Activated CD4-positive, alpha-beta T cell treated with anti-CD3 and anti-CD28 coated beads for 36 hours (primary cell): ENCODE measurements around the gene LRRK1. TPM values are rescaled to one million over a fixed set of nuclear protein-coding genes. Genes with fewer than 3 reads are reported as not detected.
A peak's percentile ranks its signal among the peaks of the same experiment; 100 is the strongest.

Experiments
- ATAC-seq: fragments of 200-7000 bp; cut with Tn5 transposase; one replicate; pipeline ENCODE4 v1.10.0; 2021; ENCODE audit warnings: mild to moderate bottlenecking, moderate library complexity
- CTCF ChIA-PET: fragments of 350-600 bp; sonication (Branson Sonifier 250); formaldehyde crosslinking; loops from one replicate; lab custom pipeline; 2021; ENCODE audit warnings: antibody characterized with exemption; lab: Charles Lee
- POLR2A ChIA-PET: fragments of 350-600 bp; sonication (Branson Sonifier 250); formaldehyde crosslinking; loops from one replicate; lab custom pipeline; 2021; ENCODE audit warnings: antibody characterized with exemption, inconsistent platforms; lab: Charles Lee
- DNase-seq: peaks from one replicate; pipeline ENCODE4 v3.0.0-alpha.2; 2020
- H3K27ac Mint-ChIP-seq: one replicate; pipeline ENCODE4 v1.8.0; 2021; ENCODE audit warnings: mixed read lengths
- H3K27me3 Mint-ChIP-seq: one replicate; pipeline ENCODE4 v1.8.0; 2021; ENCODE audit warnings: mixed read lengths
- H3K36me3 Mint-ChIP-seq: one replicate; pipeline ENCODE4 v1.8.0; 2021; ENCODE audit warnings: low read depth, mixed read lengths
- H3K4me1 Mint-ChIP-seq: one replicate; pipeline ENCODE4 v1.8.0; 2021; ENCODE audit warnings: mixed read lengths
- H3K4me3 Mint-ChIP-seq: one replicate; pipeline ENCODE4 v1.8.0; 2021; ENCODE audit warnings: mild to moderate bottlenecking, moderate library complexity, mixed read lengths
- H3K9me3 Mint-ChIP-seq: one replicate; pipeline ENCODE4 v1.8.0; 2021; ENCODE audit warnings: low read depth, mixed read lengths
- intact Hi-C, 2 experiments: fragments of 100-400 bp; cut with DNase I in 1 of 2; cut with micrococcal nuclease in 1 of 2; formaldehyde crosslinking; loops; one replicate each; pipeline versions ENCODE4 v1.14.2 to v1.15.1; 2022 to 2024; cut with DNase I, micrococcal nuclease
- total RNA-seq, 2 experiments: library from RNA; stranded (reverse); gene quantifications; one replicate each; pipeline ENCODE4 v1.2.3, GENCODE V29; 2021

The LRRK1 gene
- total RNA-seq, 2 experiments from 2014 or later = 0.35 to 0.73 TPM

DNA sequence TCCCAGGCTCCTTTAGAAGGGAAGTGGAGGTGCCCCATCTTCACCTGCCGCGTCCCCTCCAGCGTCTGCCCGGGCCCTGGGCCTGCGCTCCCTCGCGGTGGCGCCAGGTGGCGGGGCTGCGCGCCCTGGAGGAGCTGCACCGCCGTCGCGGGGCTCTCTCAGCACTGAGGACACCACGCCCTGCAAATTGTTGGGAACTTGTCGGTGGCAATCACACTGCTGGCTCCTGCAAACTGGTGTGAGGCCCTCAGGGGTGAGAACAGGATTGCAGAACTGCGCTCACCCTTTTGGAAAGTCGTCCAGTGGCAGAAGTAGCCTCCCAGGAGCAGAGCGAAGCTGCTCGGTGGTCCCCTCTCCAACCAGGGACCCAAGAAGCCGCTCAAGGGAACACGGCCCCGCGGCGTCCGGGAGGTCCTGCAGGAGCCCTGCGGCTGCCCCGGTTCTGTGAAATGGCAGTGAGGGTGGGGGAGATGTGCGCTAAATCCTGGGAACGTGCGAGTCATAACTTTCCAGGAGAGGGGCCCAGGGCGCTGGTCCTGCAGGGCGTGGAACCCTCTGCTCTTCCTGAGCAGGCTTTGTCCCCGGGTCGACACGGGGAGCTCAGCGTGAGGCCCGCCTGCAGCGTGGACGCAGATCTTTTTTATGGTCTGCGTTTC is 995 bp upstream of the LRRK1 start:
- no peaks in the 10 kb centered on the region for H3K9me3 Mint-ChIP-seq
- ChIA-PET CTCF (interaction anchor here (0.6 to 9.4 kb wide), 24 partner anchors 9 to 481 kb away, joined by 3 to 181 read pairs (median 4); no protein-coding TSS in a partner anchor), POLR2A (no interaction called here)
- H3K27ac Mint-ChIP-seq = peak overlapping the region; percentile 0
- H3K4me1 Mint-ChIP-seq = peaks cover 15% of the 10 kb centered on the region
- no peaks in the 10 kb centered on the region for H3K36me3 Mint-ChIP-seq
- H3K4me3 Mint-ChIP-seq = peak overlapping the region; percentile 66
- peak; percentile 94 for ATAC-seq
- peaks cover 55% of the 10 kb centered on the region for H3K27me3 Mint-ChIP-seq
- peak; percentile 84 for DNase-seq
- intact Hi-C loops = loop anchor here (1.0 to 5.0 kb wide), 3 partner anchors 89 to 339 kb away; no protein-coding TSS in a partner anchor

DNA sequence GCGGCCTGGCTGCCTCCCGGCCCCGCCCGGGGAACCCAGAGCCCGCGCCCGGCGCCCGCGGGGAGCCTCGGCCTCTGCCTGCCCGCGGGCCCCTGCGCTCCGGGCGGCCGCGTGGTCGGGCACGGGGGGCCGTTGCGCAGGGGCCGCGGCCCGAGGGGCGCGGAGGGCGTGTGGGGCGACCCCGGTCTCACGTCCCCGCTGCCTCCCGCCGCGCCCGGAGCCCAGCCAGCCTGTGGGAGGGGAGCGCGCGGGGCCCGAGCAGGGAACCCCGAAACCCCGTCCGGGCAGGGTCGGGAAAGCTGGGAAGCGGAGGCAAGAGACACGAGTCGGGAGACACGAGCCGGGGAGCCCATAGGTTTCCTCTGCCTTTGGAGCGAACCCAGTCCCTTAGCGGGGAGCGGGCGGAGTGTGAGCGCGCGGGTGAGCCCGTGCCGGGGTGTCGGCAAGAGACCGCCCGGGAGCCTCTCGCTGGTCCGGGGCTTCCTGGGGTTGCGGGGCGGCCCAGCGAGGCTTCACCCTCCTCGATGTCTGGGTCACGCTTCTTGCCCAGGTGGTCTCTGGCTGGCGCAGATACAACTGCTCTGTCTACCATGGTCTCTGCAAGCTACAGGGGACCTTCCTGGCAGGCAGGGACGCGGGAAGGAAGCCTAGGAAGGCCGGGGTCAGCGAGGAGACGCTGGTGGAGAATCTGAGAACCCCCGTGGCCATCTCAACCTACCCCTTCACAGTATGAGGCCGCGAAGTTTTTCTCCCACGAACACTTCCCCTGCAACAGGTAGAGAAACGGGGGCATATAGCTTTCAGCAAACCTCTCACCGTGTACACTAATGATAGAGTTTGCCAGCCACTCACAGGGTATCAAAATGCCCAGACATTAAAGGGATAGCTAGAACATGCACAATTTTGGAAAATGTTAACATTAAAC is 586 bp downstream of the LRRK1 start:
- no peak overlapping the region for H3K27ac Mint-ChIP-seq
- ChIA-PET CTCF (interaction anchor here (9.4 kb wide), 1 partner anchor 88 kb away, joined by 181 read pairs; no protein-coding TSS in a partner anchor), POLR2A (no interaction called here)
- no peaks in the 10 kb centered on the region for H3K9me3 Mint-ChIP-seq
- peaks cover 49% of the 10 kb centered on the region for H3K27me3 Mint-ChIP-seq
- H3K4me1 Mint-ChIP-seq = peaks cover 15% of the 10 kb centered on the region
- H3K4me3 Mint-ChIP-seq = peak overlapping the region; percentile 35
- DNase-seq = peak; percentile 38
- H3K36me3 Mint-ChIP-seq = no peaks in the 10 kb centered on the region
- ATAC-seq = peak; percentile 7
- intact Hi-C loops = loop anchor here (2.0 to 10.0 kb wide), 3 partner anchors 293 to 338 kb away; partner anchors contain the start of gene CHSY1 (in 1 of the 2)

DNA sequence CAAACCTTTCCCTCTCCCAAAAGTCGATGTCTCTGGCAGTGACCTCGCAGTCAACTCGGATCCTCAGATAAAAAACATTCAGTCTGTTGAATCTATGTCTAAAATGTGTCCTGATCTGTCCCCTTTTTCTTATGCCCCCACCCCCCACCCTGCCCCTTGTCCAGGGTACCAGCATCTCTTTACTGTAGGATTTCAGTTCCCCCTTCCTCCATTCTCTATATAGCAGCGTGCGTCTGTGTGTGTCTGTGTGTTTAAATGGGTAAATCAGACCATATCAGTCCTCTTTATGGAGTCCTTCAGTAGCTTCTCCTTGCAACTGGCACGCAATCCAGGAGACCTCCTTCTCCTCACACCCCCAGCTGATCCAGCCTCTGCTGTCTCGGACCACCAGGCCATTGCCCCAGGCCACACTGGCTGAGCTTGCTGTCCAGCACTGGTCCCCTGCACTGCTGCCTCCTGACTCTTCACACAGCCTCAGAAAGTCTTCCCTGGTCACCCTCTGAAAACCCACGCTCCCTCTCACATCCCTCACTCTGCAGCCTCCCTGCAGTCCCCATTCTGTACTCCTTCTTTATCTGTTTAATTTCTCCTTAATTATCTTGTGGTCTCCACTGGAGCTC is 1.5 kb downstream of the LRRK1 start:
- no peak for DNase-seq
- POLR2A ChIA-PET = no interaction called here
- Mint-ChIP-seq H3K27ac (no peak overlapping the region), H3K4me1 (peaks cover 15% of the 10 kb centered on the region), H3K4me3 (no peak overlapping the region), H3K27me3 (peaks cover 52% of the 10 kb centered on the region), H3K9me3 (no peaks in the 10 kb centered on the region), H3K36me3 (no peaks in the 10 kb centered on the region)
- CTCF ChIA-PET = interaction anchor here (9.4 kb wide), 1 partner anchor 87 kb away, joined by 181 read pairs; no protein-coding TSS in a partner anchor
- ATAC-seq = no peak
- intact Hi-C loops = loop anchor here in 1 of 2 experiments (10.0 kb wide), 1 partner anchor 334 kb away; the partner anchor contains the start of gene CHSY1

DNA sequence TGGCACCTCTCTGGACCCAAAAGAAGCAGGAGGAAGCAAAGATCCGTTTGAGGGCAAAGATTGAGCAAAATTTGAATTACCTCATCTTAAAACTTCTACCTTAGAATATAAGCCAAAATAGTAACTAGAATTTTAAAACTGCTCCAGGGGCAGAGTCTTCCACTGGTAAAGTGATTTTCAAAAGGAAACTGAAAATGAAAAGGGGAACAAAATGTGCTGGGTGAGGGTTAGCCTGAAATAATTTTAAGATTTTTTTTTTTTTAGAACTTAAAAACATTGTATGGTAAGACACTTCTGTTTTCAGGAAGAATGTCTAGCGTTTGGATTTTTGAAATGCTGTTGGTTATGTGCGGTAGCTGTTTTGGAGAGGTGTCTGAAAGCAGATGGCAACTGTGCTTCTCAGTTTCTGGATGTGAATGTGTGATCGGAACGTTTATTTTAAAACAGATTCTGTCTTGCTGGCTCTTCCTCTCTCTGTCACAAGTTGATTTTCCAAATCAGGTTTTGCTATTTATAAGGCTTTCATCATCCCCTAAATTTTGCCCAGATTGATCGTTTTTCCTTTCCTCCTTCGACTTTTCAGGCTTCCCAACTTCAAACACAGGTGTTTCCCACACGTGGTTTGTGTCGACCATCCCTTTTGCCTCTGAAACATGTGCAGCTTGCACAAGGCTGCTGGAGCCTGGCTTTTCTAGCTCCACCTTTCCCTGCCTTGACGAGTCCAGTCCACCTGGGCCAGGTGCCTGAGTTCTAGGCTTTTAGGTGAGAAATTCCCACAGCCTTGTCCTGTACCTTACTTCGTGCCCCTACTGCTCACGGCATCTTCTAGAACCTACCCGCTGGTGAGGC is 3.3 kb downstream of the LRRK1 start:
- no peak for ATAC-seq
- ChIA-PET CTCF (interaction anchor here (0.6 to 9.4 kb wide), 2 partner anchors 86 to 272 kb away, joined by 3 to 181 read pairs; no protein-coding TSS in a partner anchor), POLR2A (no interaction called here)
- no peak overlapping the region for H3K4me3 Mint-ChIP-seq
- peaks cover 46% of the 10 kb centered on the region for H3K27me3 Mint-ChIP-seq
- no peak overlapping the region for H3K27ac Mint-ChIP-seq
- no peak for DNase-seq
- H3K36me3 Mint-ChIP-seq = no peaks in the 10 kb centered on the region
- no peaks in the 10 kb centered on the region for H3K9me3 Mint-ChIP-seq
- peaks cover 15% of the 10 kb centered on the region for H3K4me1 Mint-ChIP-seq
- intact Hi-C loops = loop anchor here in 1 of 2 experiments (10.0 kb wide), 1 partner anchor 332 kb away; the partner anchor contains the start of gene CHSY1

DNA sequence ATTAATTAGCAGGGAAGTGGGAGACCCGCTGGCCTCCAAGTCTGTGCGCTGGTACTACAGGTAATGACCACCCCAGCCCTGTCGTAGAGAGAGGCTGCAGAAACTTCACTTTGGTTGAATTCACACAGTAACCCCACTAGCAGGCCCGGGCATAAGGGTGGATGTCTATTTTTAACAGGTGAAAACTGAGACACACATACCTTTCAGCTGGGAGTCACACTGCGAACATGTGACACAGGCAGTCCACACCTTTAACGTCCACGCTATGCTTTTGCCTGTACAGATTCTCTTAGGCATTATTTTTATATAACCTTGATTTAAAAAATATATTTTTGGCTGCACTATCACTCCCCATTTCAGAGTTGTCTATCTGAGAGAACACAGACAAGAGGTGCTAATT is 3.9 kb downstream of the LRRK1 start:
- peaks cover 43% of the 10 kb centered on the region for H3K27me3 Mint-ChIP-seq
- H3K27ac Mint-ChIP-seq = no peak overlapping the region
- POLR2A ChIA-PET = no interaction called here
- CTCF ChIA-PET = interaction anchor here (9.4 kb wide), 1 partner anchor 85 kb away, joined by 181 read pairs; no protein-coding TSS in a partner anchor
- no peaks in the 10 kb centered on the region for H3K36me3 Mint-ChIP-seq
- DNase-seq (no peak), ATAC-seq (no peak)
- H3K4me3 Mint-ChIP-seq = no peak overlapping the region
- H3K9me3 Mint-ChIP-seq = no peaks in the 10 kb centered on the region
- peaks cover 14% of the 10 kb centered on the region for H3K4me1 Mint-ChIP-seq
- intact Hi-C loops = loop anchor here in 1 of 2 experiments (10.0 kb wide), 1 partner anchor 332 kb away; the partner anchor contains the start of gene CHSY1

DNA sequence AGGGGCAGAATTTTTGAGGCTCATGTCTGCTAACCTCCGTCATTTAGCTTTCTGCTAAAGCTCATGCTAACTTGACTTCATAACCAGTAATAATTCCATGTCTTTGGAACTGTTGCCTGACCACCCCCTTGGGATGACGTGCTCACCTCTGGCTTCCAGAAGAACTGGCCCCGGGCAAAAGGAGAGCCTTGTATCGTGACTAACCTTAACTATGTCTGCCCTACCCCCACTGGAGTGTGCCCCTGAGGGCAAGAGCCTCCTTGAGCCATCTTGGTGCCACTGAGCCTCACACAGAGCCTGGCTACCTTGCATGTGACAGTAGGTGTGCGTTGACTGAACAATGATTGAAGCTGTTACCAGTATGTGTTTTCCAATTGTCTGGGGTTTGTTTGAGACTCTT is 4.7 kb downstream of the LRRK1 start:
- no peaks in the 10 kb centered on the region for H3K9me3 Mint-ChIP-seq
- no peak overlapping the region for H3K4me3 Mint-ChIP-seq
- ATAC-seq (no peak), DNase-seq (no peak)
- peaks cover 8% of the 10 kb centered on the region for H3K4me1 Mint-ChIP-seq
- CTCF ChIA-PET = interaction anchor here (0.5 kb wide), 1 partner anchor 573 kb away, joined by 3 read pairs; no protein-coding TSS in a partner anchor
- H3K36me3 Mint-ChIP-seq = no peaks in the 10 kb centered on the region
- peaks cover 35% of the 10 kb centered on the region for H3K27me3 Mint-ChIP-seq
- intact Hi-C loops = loop anchor here in 1 of 2 experiments (10.0 kb wide), 1 partner anchor 331 kb away; the partner anchor contains the start of gene CHSY1
- H3K27ac Mint-ChIP-seq = no peak overlapping the region
- POLR2A ChIA-PET = no interaction called here

DNA sequence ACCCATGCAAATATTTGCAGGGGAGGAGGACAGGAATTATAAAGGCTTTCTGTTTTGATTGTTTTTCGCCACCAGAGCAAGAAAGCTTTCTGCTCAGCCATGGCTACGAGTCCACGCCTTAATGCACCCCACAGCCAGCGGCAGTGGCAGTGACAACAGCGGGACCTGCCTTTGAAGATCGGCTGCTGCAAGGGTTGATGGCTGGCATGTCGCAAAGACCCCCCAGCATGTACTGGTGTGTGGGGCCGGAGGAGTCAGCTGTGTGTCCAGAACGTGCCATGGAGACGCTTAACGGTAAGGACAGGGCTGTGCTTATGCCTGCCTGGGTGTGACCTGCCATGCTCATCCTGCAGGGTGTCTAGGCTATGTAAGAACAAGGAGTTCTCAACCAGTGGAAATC is 5.3 kb downstream of the LRRK1 start:
- Mint-ChIP-seq H3K36me3 (no peaks in the 10 kb centered on the region), H3K9me3 (no peaks in the 10 kb centered on the region), H3K4me1 (peaks cover 8% of the 10 kb centered on the region), H3K27me3 (peaks cover 35% of the 10 kb centered on the region), H3K4me3 (no peak overlapping the region), H3K27ac (no peak overlapping the region)
- POLR2A ChIA-PET = no interaction called here
- no peak for DNase-seq
- ATAC-seq = no peak
- CTCF ChIA-PET = interaction anchor here (0.5 kb wide), 1 partner anchor 574 kb away, joined by 3 read pairs; no protein-coding TSS in a partner anchor
- intact Hi-C loops = loop anchor here in 1 of 2 experiments (10.0 kb wide), 1 partner anchor 330 kb away; the partner anchor contains the start of gene CHSY1

DNA sequence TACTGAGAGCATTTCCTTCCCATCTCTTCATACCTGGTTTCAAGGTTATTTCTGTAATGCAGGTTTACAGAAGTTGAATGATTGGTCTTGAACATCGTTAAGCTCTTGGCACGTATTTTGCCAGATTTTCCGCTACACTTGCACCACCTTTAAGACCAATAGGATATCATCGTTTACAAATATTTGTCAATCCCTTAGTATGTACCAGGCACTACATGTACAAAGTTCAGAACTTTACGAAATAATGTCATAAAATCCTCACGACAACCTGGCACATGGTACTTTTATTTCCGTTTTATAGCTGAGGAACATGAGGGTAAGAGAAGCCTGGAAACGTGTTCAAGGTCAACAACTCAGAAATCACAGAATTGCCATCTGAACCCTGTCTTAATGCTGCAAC is 6.3 kb downstream of the LRRK1 start:
- intact Hi-C loops = loop anchor here in 1 of 2 experiments (10.0 kb wide), 1 partner anchor 329 kb away; the partner anchor contains the start of gene CHSY1
- no peak for DNase-seq
- Mint-ChIP-seq H3K9me3 (no peaks in the 10 kb centered on the region), H3K4me3 (no peak overlapping the region), H3K27me3 (peaks cover 27% of the 10 kb centered on the region), H3K27ac (no peak overlapping the region), H3K4me1 (peaks cover 8% of the 10 kb centered on the region), H3K36me3 (no peaks in the 10 kb centered on the region)
- CTCF ChIA-PET = interaction anchor here (0.7 kb wide), 1 partner anchor 91 kb away, joined by 3 read pairs; no protein-coding TSS in a partner anchor
- no peak for ATAC-seq
- POLR2A ChIA-PET = no interaction called here

DNA sequence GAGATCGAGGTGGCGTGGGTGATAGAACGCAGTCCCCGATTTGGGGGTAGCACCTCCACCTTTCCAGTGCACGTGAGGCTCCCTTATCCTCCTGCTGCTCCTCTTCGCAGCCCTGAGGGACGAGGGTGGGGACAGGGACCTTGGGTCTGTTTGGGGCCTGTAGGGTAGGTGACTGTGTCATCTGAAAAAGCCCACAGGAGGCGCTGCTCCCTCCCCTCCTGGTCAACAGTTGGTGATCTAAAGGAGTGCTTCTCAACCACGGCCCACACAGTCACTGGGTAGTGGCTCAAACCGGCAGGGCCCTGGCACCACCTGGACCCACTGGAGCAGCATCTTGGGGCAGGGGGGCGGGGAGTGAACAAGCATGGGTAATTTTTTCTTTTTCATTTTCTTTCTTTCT is 7.1 kb downstream of the LRRK1 start:
- Mint-ChIP-seq H3K4me1 (peaks cover 8% of the 10 kb centered on the region), H3K27me3 (peaks cover 22% of the 10 kb centered on the region), H3K9me3 (no peaks in the 10 kb centered on the region), H3K4me3 (no peak overlapping the region), H3K27ac (no peak overlapping the region), H3K36me3 (no peaks in the 10 kb centered on the region)
- DNase-seq (no peak), ATAC-seq (no peak)
- ChIA-PET POLR2A (no interaction called here), CTCF (no interaction called here)
- intact Hi-C loops = loop anchor here in 1 of 2 experiments (10.0 kb wide), 1 partner anchor 329 kb away; the partner anchor contains the start of gene CHSY1
